Loucy (cell line): Measurements from ENCODE around the gene CORO1C.

Source experiments
- H2AFZ ChIP-seq: fragments of 200-600 bp; sonication (generic); 2 replicates; pipeline ENCODE4 v1.6.0; 2016; ENCODE audit warnings: antibody characterized with exemption, mild to moderate bottlenecking, low read length, moderate library complexity
- H3F3A ChIP-seq: fragments of 200-600 bp; 2 replicates; pipeline ENCODE4 v1.6.0; 2016; ENCODE audit warnings: antibody characterized with exemption, low read depth, mild to moderate bottlenecking
- H3K27me3 ChIP-seq: fragments of 200-600 bp; sonication (generic); 2 replicates; pipeline ENCODE4 v1.6.1; 2014; ENCODE audit warnings: low read length, mild to moderate bottlenecking; ENCODE audit not compliant: insufficient read depth, poor library complexity, severe bottlenecking
- H3K36me3 ChIP-seq: fragments of 200-600 bp; sonication (generic); 2 replicates; pipeline ENCODE4 v1.6.1; 2016; ENCODE audit warnings: low read length; ENCODE audit not compliant: insufficient read depth
- H3K4me1 ChIP-seq: fragments of 200-600 bp; sonication (generic); 2 replicates; pipeline ENCODE4 v1.5.1; 2014; ENCODE audit warnings: low read length, mild to moderate bottlenecking; ENCODE audit not compliant: insufficient read depth, poor library complexity, severe bottlenecking
- H3K4me2 ChIP-seq: fragments of 200-600 bp; sonication (generic); 2 replicates; pipeline ENCODE4 v1.6.0; 2014; ENCODE audit warnings: antibody characterized with exemption, low read length, low read depth, mild to moderate bottlenecking; ENCODE audit not compliant: poor library complexity, severe bottlenecking
- H3K4me3 ChIP-seq: fragments of 200-600 bp; sonication (generic); 2 replicates; pipeline ENCODE4 v1.5.1; 2014; ENCODE audit warnings: low read length, mild to moderate bottlenecking, mixed read lengths; ENCODE audit not compliant: poor library complexity, severe bottlenecking
- H3K79me2 ChIP-seq: fragments of 200-600 bp; sonication (generic); 2 replicates; pipeline ENCODE4 v1.6.1; 2014; ENCODE audit warnings: low read length; ENCODE audit not compliant: insufficient read depth
- H3K9ac ChIP-seq: fragments of 200-600 bp; sonication (generic); 2 replicates; pipeline ENCODE4 v1.6.0; 2014; ENCODE audit warnings: mild to moderate bottlenecking, low read depth, low read length, moderate library complexity; ENCODE audit not compliant: poor library complexity, severe bottlenecking
- H3K9me2 ChIP-seq: fragments of 200-600 bp; sonication (generic); replicated peaks from 2 replicates; pipeline ENCODE4 v1.6.1; 2016; ENCODE audit warnings: low read depth, low read length, mixed read lengths
- H3K9me3 ChIP-seq: fragments of 200-600 bp; sonication (generic); 2 replicates; pipeline ENCODE4 v1.6.1; 2014; ENCODE audit warnings: mild to moderate bottlenecking, antibody characterized with exemption, low read length, low read depth; ENCODE audit not compliant: insufficient read depth
- H4K20me1 ChIP-seq: fragments of 200-600 bp; sonication (generic); 2 replicates; pipeline ENCODE4 v1.6.0; 2014; ENCODE audit warnings: antibody characterized with exemption, low read length, mild to moderate bottlenecking; ENCODE audit not compliant: insufficient read depth, poor library complexity, severe bottlenecking
- EZH2phosphoT487 ChIP-seq: fragments of 200-600 bp; IDR thresholded peaks from 2 replicates; pipeline ENCODE4 v1.6.1; 2018; ENCODE audit warnings: antibody characterized with exemption, mild to moderate bottlenecking, moderate library complexity, borderline replicate concordance
- TF ChIP-seq, protein P1 (sequence below): fragments of 200-600 bp; sonication (generic); conservative IDR thresholded peaks from 2 replicates; pipeline ENCODE4 v1.5.1; 2014; ENCODE audit warnings: mild to moderate bottlenecking, antibody characterized with exemption, low read length

Gene CORO1C

DNA sequence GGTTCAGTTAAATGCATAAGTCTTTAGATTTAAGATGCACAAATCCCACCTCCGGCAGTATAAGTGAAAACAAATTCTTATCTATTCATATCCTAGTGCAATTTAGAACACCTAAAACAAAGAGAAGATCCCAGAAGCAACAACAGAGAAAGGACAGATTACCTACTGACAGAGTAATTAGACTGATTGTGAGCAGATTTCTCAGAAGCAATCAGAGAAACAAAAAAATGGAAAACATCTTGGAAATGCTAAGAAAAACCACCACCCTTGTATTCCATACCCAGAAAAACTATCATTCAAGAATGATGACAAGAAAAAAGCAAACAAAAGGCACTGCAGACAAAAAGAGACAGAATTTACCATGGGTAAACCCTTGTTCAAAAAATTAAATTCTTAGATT lies 50.0 kb downstream of the CORO1C start:
- Histone ChIP-seq H4K20me1 (peaks cover 14% of the 10 kb centered on the region), H3K36me3 (peaks cover 21% of the 10 kb centered on the region), H3K79me2 (peaks cover 85% of the 10 kb centered on the region), H2AFZ (no peak overlapping the region), H3K27me3 (no peaks in the 10 kb centered on the region), H3K9me2 (no peaks in the 10 kb centered on the region), H3K4me2 (no peak overlapping the region), H3K4me1 (peaks cover 36% of the 10 kb centered on the region), H3K9me3 (no peaks in the 10 kb centered on the region), H3F3A (0 out of 2 replicates have a peak, but pooled peaks cover 7% of the 10 kb centered on the region), H3K9ac (no peak overlapping the region), H3K4me3 (no peak overlapping the region)
- TF ChIP-seq EZH2phosphoT487, result no peak
- TF ChIP-seq, protein P1, sequence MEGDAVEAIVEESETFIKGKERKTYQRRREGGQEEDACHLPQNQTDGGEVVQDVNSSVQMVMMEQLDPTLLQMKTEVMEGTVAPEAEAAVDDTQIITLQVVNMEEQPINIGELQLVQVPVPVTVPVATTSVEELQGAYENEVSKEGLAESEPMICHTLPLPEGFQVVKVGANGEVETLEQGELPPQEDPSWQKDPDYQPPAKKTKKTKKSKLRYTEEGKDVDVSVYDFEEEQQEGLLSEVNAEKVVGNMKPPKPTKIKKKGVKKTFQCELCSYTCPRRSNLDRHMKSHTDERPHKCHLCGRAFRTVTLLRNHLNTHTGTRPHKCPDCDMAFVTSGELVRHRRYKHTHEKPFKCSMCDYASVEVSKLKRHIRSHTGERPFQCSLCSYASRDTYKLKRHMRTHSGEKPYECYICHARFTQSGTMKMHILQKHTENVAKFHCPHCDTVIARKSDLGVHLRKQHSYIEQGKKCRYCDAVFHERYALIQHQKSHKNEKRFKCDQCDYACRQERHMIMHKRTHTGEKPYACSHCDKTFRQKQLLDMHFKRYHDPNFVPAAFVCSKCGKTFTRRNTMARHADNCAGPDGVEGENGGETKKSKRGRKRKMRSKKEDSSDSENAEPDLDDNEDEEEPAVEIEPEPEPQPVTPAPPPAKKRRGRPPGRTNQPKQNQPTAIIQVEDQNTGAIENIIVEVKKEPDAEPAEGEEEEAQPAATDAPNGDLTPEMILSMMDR, result no peak

DNA sequence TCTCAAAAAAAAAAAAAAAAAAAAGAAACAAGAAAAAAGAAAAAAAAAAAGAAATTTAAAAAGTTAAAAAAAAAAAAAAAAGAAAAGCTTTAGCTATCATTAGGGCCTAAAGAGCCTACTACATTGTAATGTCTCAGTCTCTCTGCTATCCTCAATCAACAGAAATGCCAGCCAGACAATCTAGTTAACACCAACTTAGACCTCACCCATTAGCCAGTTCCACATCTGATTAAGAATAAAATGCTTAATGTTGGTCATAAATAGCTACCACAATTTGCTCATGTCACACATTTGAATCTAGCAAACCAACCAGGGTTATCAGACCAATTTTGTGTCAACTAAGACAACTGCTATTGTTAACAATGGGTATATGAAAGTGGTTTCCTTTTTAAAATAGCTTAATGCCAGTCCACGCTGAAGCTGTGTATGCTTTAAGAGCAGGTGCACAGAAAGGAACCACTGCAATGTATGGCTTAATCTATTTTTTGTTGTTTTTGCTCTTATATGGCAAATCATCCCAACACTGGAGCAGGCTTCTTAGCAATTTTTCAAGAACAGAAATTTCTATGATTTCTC lies 52.1 kb downstream of the CORO1C start:
- Histone ChIP-seq H3K4me2 (no peak overlapping the region), H3K9ac (no peak overlapping the region), H3K36me3 (peaks cover 30% of the 10 kb centered on the region), H3K9me2 (no peaks in the 10 kb centered on the region), H2AFZ (no peak overlapping the region), H4K20me1 (peaks cover 14% of the 10 kb centered on the region), H3K27me3 (no peaks in the 10 kb centered on the region), H3K79me2 (peaks cover 73% of the 10 kb centered on the region), H3K4me1 (peaks cover 26% of the 10 kb centered on the region), H3K4me3 (no peak overlapping the region), H3K9me3 (no peaks in the 10 kb centered on the region), H3F3A (0 out of 2 replicates have a peak, but pooled peaks cover 7% of the 10 kb centered on the region)
- TF ChIP-seq, protein P1, result no peak
- TF ChIP-seq EZH2phosphoT487, result no peak

DNA sequence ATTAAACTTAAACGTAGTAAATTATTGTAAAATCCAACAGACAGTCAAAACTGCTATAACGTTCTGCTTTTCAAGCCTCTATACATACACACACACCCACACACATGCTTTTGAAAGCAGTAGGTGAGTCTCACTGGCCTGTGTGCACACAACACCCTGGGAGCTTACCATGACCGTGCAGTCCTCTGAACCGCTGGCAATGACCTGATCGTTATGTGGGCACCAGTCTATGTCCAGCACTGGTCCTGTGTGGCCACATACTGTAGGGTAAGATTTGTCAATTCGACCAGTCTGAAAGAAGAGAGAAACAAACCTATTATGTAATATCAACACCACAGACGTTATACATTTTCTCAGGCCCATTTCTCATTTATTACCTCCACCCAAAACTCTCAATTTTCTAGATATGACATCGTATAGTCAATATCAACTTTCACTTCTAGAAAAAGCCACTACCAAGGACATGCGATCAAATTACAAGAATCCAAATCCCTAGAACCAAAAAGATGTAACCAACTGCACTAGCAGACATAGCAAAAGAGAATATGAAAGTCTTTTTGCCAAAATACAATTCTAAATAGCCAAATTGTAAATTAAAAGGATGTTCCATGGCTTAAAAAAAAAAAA lies 53.1 kb downstream of the CORO1C start:
- H3K4me2 ChIP-seq, result no peak overlapping the region
- no peaks in the 10 kb centered on the region for H3K9me3 ChIP-seq
- H3K4me3 ChIP-seq, result no peak overlapping the region
- no peak overlapping the region for H3K9ac ChIP-seq
- no peak overlapping the region for H2AFZ ChIP-seq
- TF ChIP-seq, protein P1, result no peak
- no peak for TF ChIP-seq EZH2phosphoT487
- no peaks in the 10 kb centered on the region for H3K9me2 ChIP-seq
- peaks cover 37% of the 10 kb centered on the region for H3K36me3 ChIP-seq
- peaks cover 14% of the 10 kb centered on the region for H4K20me1 ChIP-seq
- H3K27me3 ChIP-seq, result no peaks in the 10 kb centered on the region
- 0 out of 2 replicates have a peak, but pooled peaks cover 7% of the 10 kb centered on the region for H3F3A ChIP-seq
- H3K4me1 ChIP-seq, result peaks cover 22% of the 10 kb centered on the region
- peaks cover 64% of the 10 kb centered on the region for H3K79me2 ChIP-seq
